HFF-Myc (cell line): ENCODE results near the gene PAN2.
"Not testable (repeated sequence)": the region's sequence is repeated elsewhere in the genome, so short reads cannot be mapped to it uniquely, and the experiment has no call there.

Experiments used
- DNase-seq: peaks from one replicate; pipeline ENCODE4 v3.0.0-alpha.2; 2011; ENCODE audit warnings: low read depth; ENCODE audit errors: extremely low read depth
- H3K4me3 ChIP-seq: replicated peaks from 2 replicates; pipeline ENCODE4 v1.5.1; 2011; ENCODE audit warnings: low read depth, mild to moderate bottlenecking, control low read depth, low read length
- TF ChIP-seq, protein P1 (sequence below): IDR thresholded peaks from 2 replicates; pipeline ENCODE4 v1.5.1; 2012; ENCODE audit warnings: mild to moderate bottlenecking, low read depth, low read length, control low read depth; ENCODE audit errors: missing control alignments

The PAN2 gene

DNA sequence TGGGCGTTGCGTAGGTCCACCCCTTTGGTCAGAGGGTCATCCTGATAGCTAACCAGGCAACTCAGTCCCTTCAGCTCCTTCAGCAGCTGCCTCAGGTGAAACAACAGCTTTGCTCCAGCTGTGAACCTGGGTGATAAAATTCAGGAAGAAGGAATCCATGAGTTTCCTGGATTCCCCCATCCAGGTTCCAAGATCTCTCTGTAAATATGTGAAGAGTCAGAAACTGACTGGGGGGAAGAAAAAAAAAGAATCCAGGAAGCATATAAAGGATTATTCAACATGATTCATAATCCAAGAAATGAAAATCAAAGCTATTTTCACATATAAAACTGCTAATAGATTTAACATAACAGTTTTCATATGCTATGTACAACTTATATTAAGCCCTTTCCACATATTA lies 17.5 kb upstream of the PAN2 start:
- DNase-seq, result no peak
- no peak overlapping the region for H3K4me3 ChIP-seq
- TF ChIP-seq, protein P1, sequence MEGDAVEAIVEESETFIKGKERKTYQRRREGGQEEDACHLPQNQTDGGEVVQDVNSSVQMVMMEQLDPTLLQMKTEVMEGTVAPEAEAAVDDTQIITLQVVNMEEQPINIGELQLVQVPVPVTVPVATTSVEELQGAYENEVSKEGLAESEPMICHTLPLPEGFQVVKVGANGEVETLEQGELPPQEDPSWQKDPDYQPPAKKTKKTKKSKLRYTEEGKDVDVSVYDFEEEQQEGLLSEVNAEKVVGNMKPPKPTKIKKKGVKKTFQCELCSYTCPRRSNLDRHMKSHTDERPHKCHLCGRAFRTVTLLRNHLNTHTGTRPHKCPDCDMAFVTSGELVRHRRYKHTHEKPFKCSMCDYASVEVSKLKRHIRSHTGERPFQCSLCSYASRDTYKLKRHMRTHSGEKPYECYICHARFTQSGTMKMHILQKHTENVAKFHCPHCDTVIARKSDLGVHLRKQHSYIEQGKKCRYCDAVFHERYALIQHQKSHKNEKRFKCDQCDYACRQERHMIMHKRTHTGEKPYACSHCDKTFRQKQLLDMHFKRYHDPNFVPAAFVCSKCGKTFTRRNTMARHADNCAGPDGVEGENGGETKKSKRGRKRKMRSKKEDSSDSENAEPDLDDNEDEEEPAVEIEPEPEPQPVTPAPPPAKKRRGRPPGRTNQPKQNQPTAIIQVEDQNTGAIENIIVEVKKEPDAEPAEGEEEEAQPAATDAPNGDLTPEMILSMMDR, result no peak

DNA sequence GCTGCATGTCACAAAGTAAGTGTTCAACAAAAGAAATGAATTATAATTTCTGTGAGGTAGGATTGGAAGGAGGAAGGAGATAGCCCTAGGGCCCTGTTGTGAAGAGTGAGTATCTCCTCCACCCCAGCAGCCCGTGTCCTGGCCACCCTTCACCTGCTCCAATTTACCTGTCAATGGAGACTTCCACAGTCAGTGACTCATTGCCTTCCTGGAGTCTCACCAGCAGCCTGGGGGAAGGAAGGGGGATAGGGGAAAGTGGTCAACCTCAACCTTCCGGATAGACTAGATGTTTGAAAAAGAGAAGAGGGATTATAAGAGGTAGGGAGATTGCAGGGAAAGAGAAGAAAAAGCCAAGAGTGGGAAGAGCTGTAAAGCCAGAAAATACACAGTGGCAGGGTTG lies 16.9 kb upstream of the PAN2 start:
- DNase-seq, result no peak
- TF ChIP-seq, protein P1, result no peak
- no peak overlapping the region for H3K4me3 ChIP-seq

DNA sequence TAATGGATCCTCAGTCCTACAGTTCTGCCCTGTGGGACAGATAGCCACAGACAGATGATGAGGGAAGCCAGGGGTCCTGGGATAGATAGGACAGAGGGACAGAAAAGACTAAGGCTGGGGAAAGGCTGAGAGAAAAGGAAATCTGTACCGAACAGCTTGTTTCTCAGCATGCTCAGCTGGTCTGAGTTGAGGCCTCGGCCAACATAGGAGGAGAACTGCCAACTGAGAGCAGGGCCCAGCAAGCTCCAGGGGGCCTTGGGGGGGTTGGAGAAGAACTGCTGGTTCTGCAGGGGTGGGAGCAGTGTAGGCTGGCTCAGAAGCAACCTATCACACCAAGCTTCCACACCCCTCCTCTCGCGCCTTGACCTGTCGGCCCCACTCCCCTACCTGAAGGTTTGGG lies 15.0 kb upstream of the PAN2 start:
- TF ChIP-seq, protein P1, result no peak
- no peak for DNase-seq

DNA sequence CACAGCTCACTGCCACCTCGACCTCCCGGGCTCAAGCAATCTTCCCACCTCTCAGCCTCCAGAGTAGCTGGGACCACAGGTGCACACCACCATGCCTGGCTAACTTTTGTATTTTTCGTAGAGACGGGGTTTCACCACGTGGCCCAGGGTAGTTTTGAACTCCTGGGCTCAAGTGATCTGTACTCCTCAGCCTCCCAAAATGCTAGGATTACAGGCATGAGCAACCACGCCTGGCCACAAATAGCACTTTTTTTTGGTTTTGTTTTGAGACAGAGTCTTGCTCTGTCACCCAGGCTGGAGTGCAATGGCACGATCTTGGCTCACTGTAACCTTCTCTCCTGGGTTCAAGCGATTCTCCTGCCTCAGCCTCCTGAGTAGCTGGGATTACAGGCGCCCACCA lies 13.5 kb upstream of the PAN2 start:
- not testable (repeated sequence) for DNase-seq, H3K4me3 ChIP-seq

More for the DNA sequence above, 15.0 kb upstream of the PAN2 start:
- no peak overlapping the region for H3K4me3 ChIP-seq

DNA sequence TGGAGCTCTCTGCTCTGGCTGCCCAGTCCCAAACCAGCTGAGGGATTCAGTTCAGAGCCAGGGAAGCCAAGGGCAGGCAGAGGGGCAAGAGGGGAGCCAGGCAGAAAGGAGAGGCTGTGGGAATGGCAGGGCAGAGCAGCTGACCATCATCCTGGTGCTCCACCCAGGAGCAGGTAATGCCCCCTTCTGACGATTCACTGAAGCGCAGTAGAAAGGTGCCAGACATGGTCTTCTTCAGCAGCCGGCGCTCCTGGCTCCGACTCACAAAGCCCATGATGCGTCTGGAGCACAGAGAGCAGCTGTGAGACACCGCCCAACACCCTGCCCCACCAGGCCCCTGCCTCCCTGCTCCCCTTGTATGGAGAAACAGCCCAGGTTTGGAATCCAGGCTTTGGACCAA lies 12.9 kb upstream of the PAN2 start:
- no peak for DNase-seq
- TF ChIP-seq, protein P1, result no peak
- no peak overlapping the region for H3K4me3 ChIP-seq

DNA sequence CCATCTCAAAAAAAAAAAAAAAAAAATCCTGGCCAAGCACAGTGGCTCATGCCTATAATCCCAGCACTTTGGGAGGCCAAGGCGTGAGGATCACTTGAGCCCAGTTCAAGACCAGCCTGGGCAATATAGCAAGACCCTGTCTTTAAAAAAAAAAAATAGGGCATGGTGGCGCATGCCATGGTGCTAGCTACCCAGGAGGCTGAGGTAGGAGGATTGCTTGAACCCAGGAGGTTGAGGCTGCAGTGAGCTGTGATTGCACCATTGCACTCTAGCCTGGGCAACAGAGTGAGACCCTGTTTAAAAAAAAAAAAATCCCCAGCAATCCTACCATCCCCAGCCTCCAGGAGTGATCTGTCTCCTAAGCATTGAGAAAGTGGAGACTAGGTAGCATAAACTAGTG lies 8.5 kb upstream of the PAN2 start:
- not testable (repeated sequence) for DNase-seq, H3K4me3 ChIP-seq

DNA sequence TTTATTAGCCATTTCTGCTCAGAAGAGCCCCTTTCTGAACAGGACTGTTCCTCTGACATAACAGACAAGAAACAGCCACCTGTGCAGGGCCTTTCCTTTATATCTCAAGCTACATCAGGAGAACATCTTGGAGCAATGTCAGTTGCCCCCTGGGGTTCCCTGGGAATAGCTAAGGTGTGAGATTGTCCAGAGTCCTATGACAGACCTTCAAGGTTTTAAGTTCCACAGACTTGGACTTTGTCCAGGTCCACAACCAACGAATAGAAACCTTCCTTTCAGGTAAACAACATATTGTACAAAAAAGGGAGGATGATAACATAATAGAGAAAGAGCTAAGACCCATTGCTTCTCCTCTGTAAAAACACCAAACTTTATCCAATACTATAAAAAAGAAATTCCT lies 7.8 kb upstream of the PAN2 start:
- no peak for DNase-seq
- TF ChIP-seq, protein P1, result no peak
- H3K4me3 ChIP-seq, result no peak overlapping the region

DNA sequence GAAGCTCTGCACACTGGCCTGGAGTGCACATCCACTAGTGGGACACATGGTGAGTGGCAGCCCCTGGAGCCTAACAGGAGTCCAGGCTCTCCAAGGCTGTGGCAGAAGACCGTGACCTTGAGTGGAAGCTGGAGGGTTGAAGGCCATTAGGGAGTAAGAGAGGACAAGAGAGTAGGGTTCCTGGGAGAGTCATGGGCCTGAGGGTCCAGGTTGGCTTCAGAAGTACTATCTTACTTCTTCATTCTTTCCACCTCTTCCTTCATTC lies 5.3 kb upstream of the PAN2 start:
- TF ChIP-seq, protein P1, result no peak
- no peak for DNase-seq
- no peak overlapping the region for H3K4me3 ChIP-seq
